Suprapubic skin (tissue), 4 donors: Measurements from ENCODE around the gene HRH4.

ENCODE experiments used
- CTCF ChIP-seq, 2 donors: fragments of 200-600 bp in 1 of 2; fragments of 450-650 bp in 1 of 2; sonication (generic) in 1 of 2; IDR thresholded peaks; one replicate each; pipeline ENCODE4 v1.5.1; 2016 to 2019; ENCODE audit warnings: antibody characterized with exemption in 2 of 2, mild to moderate bottlenecking in 1 of 2, moderate library complexity in 1 of 2
- EP300 ChIP-seq: sonication (generic); formaldehyde crosslinking; IDR thresholded peaks from one replicate; pipeline ENCODE4 v1.6.1; 2017; ENCODE audit warnings: antibody characterized with exemption
- POLR2A ChIP-seq, 2 donors: fragments of 450-650 bp; IDR thresholded peaks; one replicate each; pipeline ENCODE4 v1.6.1; 2017; ENCODE audit warnings: antibody characterized with exemption in 2 of 2, mild to moderate bottlenecking in 2 of 2, moderate library complexity in 2 of 2
- POLR2AphosphoS5 ChIP-seq, 3 donors: sonication (generic); formaldehyde crosslinking; IDR thresholded peaks; one replicate each; pipeline ENCODE4 v1.6.1; 2017; ENCODE audit warnings: antibody characterized with exemption in 3 of 3

GRCh38 chr18:24427484-24427883 is 33.0 kb upstream of the HRH4 start:
- no peak for TF ChIP-seq CTCF (IDR thresholded peaks at IDR 0.05)
- TF ChIP-seq POLR2A (IDR thresholded peaks at IDR 0.05) = no peak
- no peak for TF ChIP-seq EP300
- no peak for TF ChIP-seq POLR2AphosphoS5 (IDR thresholded peaks at IDR 0.05)
